HG02610 (cell line): ENCODE results near the gene YJU2.
"Not testable (repeated sequence)": the region's sequence is repeated elsewhere in the genome, so short reads cannot be mapped to it uniquely, and the experiment has no call there.

Experiments used
- ATAC-seq: cut with Tn5 transposase; IDR thresholded peaks from one replicate; pipeline ENCODE4 v1.9.1; 2021; ENCODE audit warnings: mild to moderate bottlenecking, moderate library complexity; ENCODE audit not compliant: unreplicated experiment

The YJU2 gene

GRCh38 chr19:4267101-4267900, 20.4 kb downstream of the YJU2 start:
- no peak for ATAC-seq

GRCh38 chr19:4267901-4268815, 21.3 kb downstream of the YJU2 start:
- no peak for ATAC-seq

GRCh38 chr19:4268816-4269430, 22.0 kb downstream of the YJU2 start:
- ATAC-seq = no peak

- ATAC-seq = no peak
Observed at GRCh38 chr19:4272894-4273293, 26.0 kb downstream of the YJU2 start.

- not testable (repeated sequence) for ATAC-seq
Observed at GRCh38 chr19:4274321-4274686, 27.4 kb downstream of the YJU2 start.

GRCh38 chr19:4277191-4277696, 30.4 kb downstream of the YJU2 start:
- ATAC-seq = no peak

GRCh38 chr19:4278010-4278409, 31.1 kb downstream of the YJU2 start:
- ATAC-seq = no peak

- ATAC-seq = no peak
Observed at GRCh38 chr19:4278419-4279266, 31.8 kb downstream of the YJU2 start, which contains the start of gene SHD. Gene SHD, plus strand, starts transcription at chr19:4279266. Its CDS starts 798 bp downstream, at chr19:4280064.

- no peak for ATAC-seq
Observed at GRCh38 chr19:4279267-4279529, 32.3 kb downstream of the YJU2 start.

- no peak for ATAC-seq
Observed at GRCh38 chr19:4279530-4280422, 32.9 kb downstream of the YJU2 start.

GRCh38 chr19:4284176-4284958, 37.5 kb downstream of the YJU2 start:
- no peak for ATAC-seq

- no peak for ATAC-seq
Observed at GRCh38 chr19:4284974-4285373, 38.1 kb downstream of the YJU2 start.

GRCh38 chr19:4286141-4286540, 39.3 kb downstream of the YJU2 start:
- ATAC-seq = not testable (repeated sequence)

- no peak for ATAC-seq
Observed at GRCh38 chr19:4288091-4288777, 41.4 kb downstream of the YJU2 start.

GRCh38 chr19:4291184-4291732, 44.4 kb downstream of the YJU2 start:
- ATAC-seq = no peak

- ATAC-seq = no peak
Observed at GRCh38 chr19:4292515-4292914, 45.6 kb downstream of the YJU2 start.

GRCh38 chr19:4294389-4294788, 47.5 kb downstream of the YJU2 start:
- no peak for ATAC-seq
